ENCODE data around the gene ZFP36. TPM values are rescaled to one million over a fixed set of nuclear protein-coding genes. Genes with fewer than 3 reads are reported as not detected.

Gene ZFP36
- total and polyA plus RNA-seq, 7 experiments from 2014 or later: 72.1 to 1,250 (median 177) TPM

- Mint-ChIP-seq H3K27ac (peak overlapping the region; percentile 87 to 99 (median 96)), H3K36me3 (peaks cover 9 to 20% (median 13%) of the 10 kb centered on the region in 5 donors), H3K4me3 (peak overlapping the region; percentile 63 to 99 (median 86)), H3K4me1 (peaks cover 33 to 72% (median 58%) of the 10 kb centered on the region in 7 donors), H3K27me3 (peaks cover 0 to 3% (median 0%) of the 10 kb centered on the region in 5 donors), H3K9me3 (peaks cover 0 to 12% (median 0%) of the 10 kb centered on the region in 11 donors)
- Histone ChIP-seq H3K36me3 (ENCODE audit: control insufficient read depth in 2 of 3, insufficient read depth in 3 of 3, low read length in 3 of 3) (peaks cover 10 to 20% (median 10%) of the 10 kb centered on the region in 3 experiments), H3K4me3 (ENCODE audit: low read length) (peak overlapping the region; percentile 88), H3K4me1 (ENCODE audit: control insufficient read depth in 2 of 2, insufficient read depth in 2 of 2, low read length in 2 of 2) (peaks cover 36 to 60% of the 10 kb centered on the region in 2 donors), H3K27me3 (ENCODE audit: control insufficient read depth in 2 of 2, insufficient read depth in 2 of 2, low read length in 2 of 2) (no peaks in the 10 kb centered on the region), H3K27ac (ENCODE audit: low read depth, low read length) (peak overlapping the region; percentile 100), H3K9me3 (ENCODE audit: control insufficient read depth in 2 of 3, low read length in 3 of 3) (no peaks in the 10 kb centered on the region)
- DNase-seq: peak; percentile 71 to 98 (median 81)
- ATAC-seq: peak; percentile 57
- intact Hi-C loops (cut with micrococcal nuclease): loop anchor here in 1 of 2 donors (2.0 kb wide), 1 partner anchor 553 kb away; no protein-coding TSS in a partner anchor
- CTCF ChIA-PET: no interaction called here
- POLR2A ChIA-PET: interaction anchor here (0.7 to 10.1 kb wide), 12 partner anchors 8 to 275 kb away, joined by 3 to 250 read pairs (median 6); partner anchors contain the start of genes GMFG, MED29, PAF1 and PLEKHG2
Measured at GRCh38 chr19:39403331-39404312, 3.0 kb upstream of the ZFP36 start.

DNA sequence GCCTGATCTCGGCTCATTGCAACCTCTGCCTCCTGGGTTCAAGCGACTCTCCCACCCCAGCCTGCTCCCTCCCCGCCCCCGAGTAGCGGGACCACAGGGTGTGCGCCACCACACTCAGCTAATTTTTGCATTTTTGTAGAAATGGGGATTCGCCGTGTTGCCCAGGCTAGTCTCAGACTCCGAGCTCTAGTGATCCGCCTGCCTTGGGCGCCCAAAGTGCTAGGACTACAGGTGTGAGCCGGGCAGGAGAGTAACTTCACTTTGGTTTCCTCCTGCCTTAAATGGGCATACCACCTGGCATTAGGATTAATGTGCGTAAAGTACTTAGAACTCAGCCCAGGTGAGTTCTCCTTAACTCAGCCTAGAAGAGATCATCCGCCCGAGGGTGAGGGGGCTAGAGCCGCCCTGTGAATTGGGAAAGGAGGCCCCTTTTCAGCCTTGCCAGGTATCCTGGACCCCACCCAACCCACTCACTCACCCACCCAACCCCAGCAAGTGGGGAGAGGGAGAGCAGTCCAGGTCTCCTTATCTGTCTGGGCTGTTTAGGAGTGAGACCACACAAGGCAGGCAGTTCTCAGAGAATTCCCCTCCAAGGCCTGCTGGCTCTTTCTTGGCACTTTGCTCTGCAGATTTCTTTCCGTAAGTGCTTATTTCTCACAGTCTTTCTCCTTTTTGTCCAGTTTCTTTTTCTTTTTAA is 1.2 kb upstream of the ZFP36 start:
- Mint-ChIP-seq H3K4me1 (peaks cover 26 to 64% (median 45%) of the 10 kb centered on the region in 7 donors), H3K27me3 (peaks cover 0 to 3% (median 0%) of the 10 kb centered on the region in 5 donors), H3K9me3 (peaks cover 0 to 16% (median 0%) of the 10 kb centered on the region in 11 donors), H3K36me3 (peaks cover 13 to 22% (median 17%) of the 10 kb centered on the region in 5 donors), H3K4me3 (peak overlapping the region; percentile 89 to 99 (median 92)), H3K27ac (peak overlapping the region; percentile 88 to 99 (median 97))
- ATAC-seq (no peak), DNase-seq (peak in 5 of 9 donors; percentile 31 to 50 (median 39))
- H3K27ac ChIP-seq (ENCODE audit: low read depth, low read length): peak overlapping the region; percentile 100
- ChIA-PET CTCF (interaction anchor here (0.7 to 4.3 kb wide), 2 partner anchors 8 to 14 kb away, joined by 3 to 50 read pairs; partner anchors contain the start of gene MED29), POLR2A (interaction anchor here (0.6 to 9.5 kb wide), 12 partner anchors 7 to 563 kb away, joined by 3 to 193 read pairs (median 5); partner anchors contain the start of genes GMFG, MED29, PAF1 and RPS16)
- no peaks in the 10 kb centered on the region for H3K9me3 ChIP-seq (ENCODE audit: control insufficient read depth in 2 of 3, low read length in 3 of 3)
- peaks cover 39 to 53% of the 10 kb centered on the region in 2 donors for H3K4me1 ChIP-seq (ENCODE audit: control insufficient read depth in 2 of 2, insufficient read depth in 2 of 2, low read length in 2 of 2)
- intact Hi-C loops (cut with micrococcal nuclease): no loop called here
- peaks cover 12 to 23% (median 14%) of the 10 kb centered on the region in 3 experiments for H3K36me3 ChIP-seq (ENCODE audit: control insufficient read depth in 2 of 3, insufficient read depth in 3 of 3, low read length in 3 of 3)
- H3K4me3 ChIP-seq (ENCODE audit: low read length): peak overlapping the region; percentile 100
- H3K27me3 ChIP-seq (ENCODE audit: control insufficient read depth in 2 of 2, insufficient read depth in 2 of 2, low read length in 2 of 2): no peaks in the 10 kb centered on the region

DNA sequence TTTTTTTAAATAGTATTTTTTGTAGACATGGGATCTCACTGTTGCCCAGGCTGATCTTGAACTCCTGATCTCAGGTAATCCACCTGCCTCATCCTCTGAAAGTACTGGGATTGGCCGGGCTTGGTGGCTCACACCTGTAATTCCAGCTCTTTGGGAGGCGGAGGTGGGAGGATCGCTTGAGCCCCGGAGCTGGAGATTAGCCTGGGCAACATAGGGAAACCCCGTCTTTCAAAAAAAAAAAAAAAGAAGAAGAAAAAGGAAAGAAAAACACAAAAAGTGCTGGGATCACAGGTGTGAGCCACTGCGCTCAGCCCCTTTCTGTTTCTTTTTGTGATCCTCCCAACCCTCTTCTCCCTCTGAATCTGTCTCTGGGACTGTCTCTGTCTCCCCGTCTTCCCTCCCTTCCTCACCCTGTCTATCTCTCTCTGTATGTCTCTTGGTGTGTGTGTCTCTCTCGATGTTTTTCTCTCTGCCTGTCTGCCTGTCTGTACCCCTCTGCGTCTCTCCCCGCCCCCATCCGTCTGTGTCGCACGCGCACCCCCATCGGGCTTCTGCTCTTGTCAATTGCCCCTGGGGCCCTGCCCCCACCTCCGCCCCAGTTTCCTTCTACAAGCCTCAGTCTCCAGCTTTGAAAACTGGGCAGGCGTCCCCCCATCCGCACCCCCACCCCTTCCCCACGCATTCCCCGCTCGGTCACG is 540 bp upstream of the ZFP36 start:
- CTCF ChIA-PET: interaction anchor here (4.3 kb wide), 1 partner anchor 9 kb away, joined by 50 read pairs; no protein-coding TSS in a partner anchor
- ATAC-seq: peak; percentile 19
- H3K36me3 Mint-ChIP-seq: peaks cover 13 to 26% (median 17%) of the 10 kb centered on the region in 5 donors

GRCh38 chr19:39407410-39407659 is 688 bp downstream of the ZFP36 start:
- H3K4me1 Mint-ChIP-seq: peaks cover 26 to 66% (median 48%) of the 10 kb centered on the region in 7 donors
- ATAC-seq: no peak
- H3K9me3 Mint-ChIP-seq: peaks cover 0 to 24% (median 0%) of the 10 kb centered on the region in 11 donors
- H3K36me3 Mint-ChIP-seq: peaks cover 13 to 26% (median 17%) of the 10 kb centered on the region in 5 donors
- CTCF ChIA-PET: interaction anchor here (0.6 to 4.3 kb wide), 2 partner anchors 10 to 354 kb away, joined by 3 to 50 read pairs; no protein-coding TSS in a partner anchor
- no peak for DNase-seq
- intact Hi-C loops (cut with micrococcal nuclease): loop anchor here in 1 of 2 donors (1.0 kb wide), 2 partner anchors 10 to 334 kb away; no protein-coding TSS in a partner anchor
- Histone ChIP-seq H3K27ac (ENCODE audit: low read depth, low read length) (peak overlapping the region; percentile 100), H3K9me3 (ENCODE audit: control insufficient read depth in 2 of 3, low read length in 3 of 3) (no peaks in the 10 kb centered on the region), H3K4me3 (ENCODE audit: low read length) (peak overlapping the region; percentile 100), H3K36me3 (ENCODE audit: control insufficient read depth in 2 of 3, insufficient read depth in 3 of 3, low read length in 3 of 3) (peaks cover 12 to 23% (median 14%) of the 10 kb centered on the region in 3 experiments), H3K27me3 (ENCODE audit: control insufficient read depth in 2 of 2, insufficient read depth in 2 of 2, low read length in 2 of 2) (no peaks in the 10 kb centered on the region), H3K4me1 (ENCODE audit: control insufficient read depth in 2 of 2, insufficient read depth in 2 of 2, low read length in 2 of 2) (peaks cover 36 to 47% of the 10 kb centered on the region in 2 donors)
- peaks cover 0 to 6% (median 0%) of the 10 kb centered on the region in 5 donors for H3K27me3 Mint-ChIP-seq
- POLR2A ChIA-PET: interaction anchor here (0.5 to 5.1 kb wide), 11 partner anchors 9 to 289 kb away, joined by 3 to 193 read pairs (median 4); partner anchors contain the start of genes EID2, GMFG, MED29 and PAF1
- H3K27ac Mint-ChIP-seq: peak overlapping the region; percentile 96 to 99 (median 99)
- H3K4me3 Mint-ChIP-seq: peak overlapping the region; percentile 89 to 99 (median 94)

More for the DNA sequence above, 540 bp upstream of the ZFP36 start:
- peaks cover 0 to 3% (median 0%) of the 10 kb centered on the region in 5 donors for H3K27me3 Mint-ChIP-seq
- no peaks in the 10 kb centered on the region for H3K27me3 ChIP-seq (ENCODE audit: control insufficient read depth in 2 of 2, insufficient read depth in 2 of 2, low read length in 2 of 2)
- POLR2A ChIA-PET: interaction anchor here (0.6 to 5.1 kb wide), 9 partner anchors 8 to 71 kb away, joined by 3 to 193 read pairs (median 17); partner anchors contain the start of genes GMFG, MED29, PAF1 and RPS16
- peak overlapping the region; percentile 89 to 99 (median 92) for H3K4me3 Mint-ChIP-seq
- intact Hi-C loops (cut with micrococcal nuclease): loop anchor here in 1 of 2 donors (1.0 kb wide), 1 partner anchor 64 kb away; the partner anchor contains the start of gene SAMD4B
- peaks cover 12 to 23% (median 14%) of the 10 kb centered on the region in 3 experiments for H3K36me3 ChIP-seq (ENCODE audit: control insufficient read depth in 2 of 3, insufficient read depth in 3 of 3, low read length in 3 of 3)
- H3K9me3 Mint-ChIP-seq: peaks cover 0 to 16% (median 0%) of the 10 kb centered on the region in 11 donors
- peak overlapping the region; percentile 100 for H3K27ac ChIP-seq (ENCODE audit: low read depth, low read length)
- peak overlapping the region; percentile 100 for H3K4me3 ChIP-seq (ENCODE audit: low read length)
- H3K9me3 ChIP-seq (ENCODE audit: control insufficient read depth in 2 of 3, low read length in 3 of 3): no peaks in the 10 kb centered on the region
- H3K4me1 Mint-ChIP-seq: peaks cover 29 to 67% (median 48%) of the 10 kb centered on the region in 7 donors
- peak overlapping the region; percentile 88 to 99 (median 97) for H3K27ac Mint-ChIP-seq
- peaks cover 41 to 53% of the 10 kb centered on the region in 2 donors for H3K4me1 ChIP-seq (ENCODE audit: control insufficient read depth in 2 of 2, insufficient read depth in 2 of 2, low read length in 2 of 2)
- DNase-seq: peak in 7 of 9 donors; percentile 77 to 95 (median 94)

GRCh38 chr19:39407660-39408391 is 1.2 kb downstream of the ZFP36 start:
- DNase-seq (peak in 8 of 9 donors; percentile 58 to 86 (median 82)), ATAC-seq (no peak)
- Mint-ChIP-seq H3K4me1 (peaks cover 26 to 61% (median 43%) of the 10 kb centered on the region in 7 donors), H3K27me3 (peaks cover 0 to 6% (median 0%) of the 10 kb centered on the region in 5 donors), H3K27ac (peak overlapping the region; percentile 96 to 99 (median 99)), H3K36me3 (peaks cover 13 to 26% (median 17%) of the 10 kb centered on the region in 5 donors), H3K9me3 (peaks cover 0 to 24% (median 0%) of the 10 kb centered on the region in 11 donors), H3K4me3 (peak overlapping the region; percentile 89 to 99 (median 94))
- Histone ChIP-seq H3K27me3 (ENCODE audit: control insufficient read depth in 2 of 2, insufficient read depth in 2 of 2, low read length in 2 of 2) (no peaks in the 10 kb centered on the region), H3K4me3 (ENCODE audit: low read length) (peak overlapping the region; percentile 100), H3K9me3 (ENCODE audit: control insufficient read depth in 2 of 3, low read length in 3 of 3) (no peaks in the 10 kb centered on the region), H3K4me1 (ENCODE audit: control insufficient read depth in 2 of 2, insufficient read depth in 2 of 2, low read length in 2 of 2) (peaks cover 34 to 47% of the 10 kb centered on the region in 2 donors), H3K36me3 (ENCODE audit: control insufficient read depth in 2 of 3, insufficient read depth in 3 of 3, low read length in 3 of 3) (peaks cover 12 to 27% (median 14%) of the 10 kb centered on the region in 3 experiments), H3K27ac (ENCODE audit: low read depth, low read length) (peak overlapping the region; percentile 100)
- ChIA-PET CTCF (interaction anchor here (0.6 to 4.3 kb wide), 3 partner anchors 7 to 355 kb away, joined by 3 to 50 read pairs (median 5); no protein-coding TSS in a partner anchor), POLR2A (interaction anchor here (0.5 to 5.1 kb wide), 11 partner anchors 9 to 1029 kb away, joined by 3 to 193 read pairs (median 5); partner anchors contain the start of genes EID2, GMFG, MED29 and PAF1)
- intact Hi-C loops (cut with micrococcal nuclease): loop anchor here in 1 of 2 donors (1.0 kb wide), 2 partner anchors 11 to 335 kb away; no protein-coding TSS in a partner anchor
